Vagina (tissue), 2 donors: ENCODE results near the gene TIPARP. TPM values are rescaled to one million over a fixed set of nuclear protein-coding genes. Genes with fewer than 3 reads are reported as not detected.

Experiments
- DNase-seq, 2 donors: peaks; one replicate each; pipeline ENCODE4 v3.0.0-alpha.2; 2017; ENCODE audit errors: extremely low spot score in 2 of 2
- H3K27ac ChIP-seq: fragments of 200-600 bp; sonication (generic); one replicate; pipeline ENCODE4 v1.5.1; 2019
- H3K27me3 ChIP-seq: fragments of 200-600 bp; sonication (generic); one replicate; pipeline ENCODE4 v1.5.1; 2019
- H3K36me3 ChIP-seq, 2 donors: fragments of 200-600 bp; sonication (generic); one replicate each; pipeline ENCODE4 v1.5.1; 2017 to 2019
- H3K4me1 ChIP-seq: fragments of 200-600 bp; sonication (generic); one replicate; pipeline ENCODE4 v1.5.1; 2019
- H3K4me3 ChIP-seq, 2 donors: fragments of 200-600 bp; sonication (generic); 1 replicate in 1 of 2; 2 replicates in 1 of 2; pipeline ENCODE4 v1.5.1; 2016 to 2019
- H3K9me3 ChIP-seq: fragments of 200-600 bp; sonication (generic); one replicate; pipeline ENCODE4 v1.5.1; 2019
- CTCF ChIP-seq, 3 experiments: fragments of 450-650 bp in 2 of 3; fragments of 200-600 bp in 1 of 3; sonication (generic) in 1 of 3; IDR thresholded peaks; one replicate each; pipeline ENCODE4 v1.5.1; 2017 to 2019; ENCODE audit warnings: antibody characterized with exemption in 3 of 3, mild to moderate bottlenecking in 2 of 3, moderate library complexity in 2 of 3
- POLR2A ChIP-seq, 2 donors: fragments of 450-650 bp; IDR thresholded peaks; one replicate each; pipeline ENCODE4 v1.6.1; 2017; ENCODE audit warnings: antibody characterized with exemption in 2 of 2, mild to moderate bottlenecking in 2 of 2, moderate library complexity in 2 of 2
- POLR2AphosphoS5 ChIP-seq, 2 donors: sonication (generic); formaldehyde crosslinking; IDR thresholded peaks; one replicate each; pipeline ENCODE4 v1.9.0; 2017; ENCODE audit warnings: antibody characterized with exemption in 2 of 2, mild to moderate bottlenecking in 2 of 2, low read depth in 1 of 2; ENCODE audit not compliant: insufficient read depth in 1 of 2
- intact Hi-C: fragments of 100-400 bp; cut with DNase I; formaldehyde crosslinking; loops from one replicate; pipeline ENCODE4 v1.15.1; 2023
- total RNA-seq: library from RNA; depleted of rRNA; stranded (reverse); fragments of >200 nt; gene quantifications from one replicate; pipeline ENCODE4 v1.2.3, GENCODE V29; 2016

The TIPARP gene
- total RNA-seq, 1 donor from 2014 or later: 44.0 TPM

DNA sequence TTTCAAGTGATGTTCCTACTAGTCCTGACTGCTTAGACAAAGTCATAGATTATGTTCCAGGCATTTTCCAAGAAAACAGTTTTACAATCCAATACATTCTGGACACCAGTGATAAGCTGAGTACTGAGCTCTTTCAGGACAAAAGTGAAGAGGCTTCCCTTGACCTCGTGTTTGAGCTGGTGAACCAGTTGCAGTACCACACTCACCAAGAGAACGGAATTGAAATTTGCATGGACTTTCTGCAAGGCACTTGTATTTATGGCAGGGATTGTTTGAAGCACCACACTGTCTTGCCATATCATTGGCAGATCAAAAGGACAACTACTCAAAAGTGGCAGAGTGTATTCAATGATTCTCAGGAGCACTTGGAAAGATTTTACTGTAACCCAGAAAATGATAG lies 3.8 kb downstream of the TIPARP start:
- DNase-seq: no peak
- intact Hi-C loops: loop anchor here (5.0 to 10.0 kb wide), 2 partner anchors 147 to 449 kb away; partner anchors contain the start of gene LEKR1
- TF ChIP-seq POLR2A (IDR thresholded peaks at IDR 0.05) (no peak), POLR2AphosphoS5 (IDR thresholded peaks at IDR 0.05; ENCODE audit: insufficient read depth in 1 of 2, low read depth in 1 of 2) (no peak), CTCF (IDR thresholded peaks at IDR 0.05) (no peak)
- Histone ChIP-seq H3K4me3 (no peak overlapping the region), H3K27me3 (no peaks in the 10 kb centered on the region), H3K36me3 (peaks cover 0 to 26% of the 10 kb centered on the region in 2 donors), H3K9me3 (no peaks in the 10 kb centered on the region), H3K4me1 (peaks cover 64% of the 10 kb centered on the region), H3K27ac (no peak overlapping the region)

DNA sequence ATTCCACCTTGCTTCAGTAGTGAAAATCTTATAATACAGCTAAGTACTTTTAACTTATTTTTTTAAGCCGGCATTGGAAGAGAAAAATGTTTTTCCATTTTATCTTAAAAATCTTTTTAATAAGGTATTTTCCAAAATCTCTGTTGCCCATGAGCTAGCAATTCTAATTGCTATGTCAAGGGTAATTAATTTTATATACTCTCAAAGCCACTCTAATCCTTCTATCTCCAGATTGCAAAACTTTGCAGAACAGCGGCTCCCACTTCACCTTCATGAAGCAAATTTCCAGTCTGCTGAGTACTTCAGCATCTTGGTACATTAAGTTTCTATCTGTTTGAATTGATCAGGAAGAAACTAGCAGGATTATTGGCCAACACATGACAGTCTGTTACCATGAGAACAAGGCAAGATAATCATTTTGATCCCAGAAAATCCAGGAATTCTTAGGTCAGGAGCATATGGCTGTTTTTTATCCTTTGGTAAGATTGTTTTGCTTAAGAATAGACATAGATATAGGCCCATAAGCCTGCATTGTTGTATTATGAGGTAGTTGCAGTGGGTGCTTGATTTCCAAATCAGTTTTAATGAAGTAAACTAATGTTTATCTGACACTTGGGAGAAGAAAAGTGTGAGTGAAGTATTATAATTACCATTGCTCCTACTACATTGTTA lies 6.0 kb downstream of the TIPARP start:
- Histone ChIP-seq H3K9me3 (no peaks in the 10 kb centered on the region), H3K27ac (peak overlapping the region; percentile 15), H3K4me3 (peak overlapping the region in 1 of 2 donors; percentile 16), H3K27me3 (no peaks in the 10 kb centered on the region), H3K4me1 (peaks cover 86% of the 10 kb centered on the region), H3K36me3 (peaks cover 0 to 26% of the 10 kb centered on the region in 2 donors)
- intact Hi-C loops: no loop called here
- no peak for DNase-seq
- TF ChIP-seq POLR2AphosphoS5 (IDR thresholded peaks at IDR 0.05; ENCODE audit: insufficient read depth in 1 of 2, low read depth in 1 of 2) (no peak), POLR2A (IDR thresholded peaks at IDR 0.05) (no peak), CTCF (IDR thresholded peaks at IDR 0.05) (no peak)

DNA sequence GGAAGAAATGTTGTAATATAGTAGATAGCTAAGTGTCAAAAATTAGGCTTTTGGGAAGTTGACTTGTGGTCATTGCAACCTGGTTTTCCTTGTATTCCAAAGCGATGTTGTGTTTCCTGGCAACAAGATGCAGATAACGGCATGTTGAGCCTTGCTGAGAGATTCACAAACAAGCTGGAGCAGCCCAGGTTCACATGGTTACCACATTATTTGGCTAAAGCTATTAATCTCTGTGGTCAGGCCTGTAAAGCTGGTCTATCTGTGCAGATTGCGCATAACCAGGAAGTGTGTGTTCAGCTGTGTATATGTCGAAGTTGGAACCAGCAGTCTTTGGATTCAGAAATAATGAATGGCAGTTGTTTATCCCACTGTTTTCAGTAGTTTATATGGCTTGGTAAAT lies 6.6 kb downstream of the TIPARP start:
- Histone ChIP-seq H3K27me3 (no peaks in the 10 kb centered on the region), H3K4me3 (peak overlapping the region in 1 of 2 donors; percentile 16), H3K4me1 (peaks cover 92% of the 10 kb centered on the region), H3K36me3 (peaks cover 0 to 26% of the 10 kb centered on the region in 2 donors), H3K9me3 (no peaks in the 10 kb centered on the region), H3K27ac (peak overlapping the region; percentile 15)
- intact Hi-C loops: no loop called here
- no peak for DNase-seq
- TF ChIP-seq POLR2A (IDR thresholded peaks at IDR 0.05) (no peak), CTCF (IDR thresholded peaks at IDR 0.05) (no peak), POLR2AphosphoS5 (IDR thresholded peaks at IDR 0.05; ENCODE audit: insufficient read depth in 1 of 2, low read depth in 1 of 2) (peak; percentile 15 to 84)

DNA sequence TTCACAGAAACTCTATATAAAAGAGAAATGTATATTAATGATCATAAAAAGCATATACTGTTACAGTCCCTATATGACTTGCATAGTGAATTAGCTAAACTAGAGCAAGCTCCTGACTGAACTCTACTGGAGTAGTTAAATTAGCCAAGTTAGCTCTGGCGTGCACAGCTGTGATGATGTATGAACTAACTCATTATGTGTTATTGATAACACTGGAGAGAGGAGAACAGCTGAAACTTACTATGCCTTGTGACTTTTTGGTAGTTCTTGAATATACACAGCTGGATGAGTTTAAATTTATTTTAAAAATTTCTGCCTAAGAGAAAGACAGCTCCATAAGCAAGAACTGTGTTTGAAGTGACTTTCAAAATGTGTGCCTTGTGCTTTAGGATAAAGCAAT lies 8.1 kb downstream of the TIPARP start:
- DNase-seq: no peak
- Histone ChIP-seq H3K36me3 (peaks cover 0 to 26% of the 10 kb centered on the region in 2 donors), H3K4me1 (peaks cover 89% of the 10 kb centered on the region), H3K4me3 (no peak overlapping the region), H3K9me3 (no peaks in the 10 kb centered on the region), H3K27me3 (no peaks in the 10 kb centered on the region), H3K27ac (no peak overlapping the region)
- intact Hi-C loops: no loop called here
- TF ChIP-seq POLR2A (IDR thresholded peaks at IDR 0.05) (no peak), POLR2AphosphoS5 (IDR thresholded peaks at IDR 0.05; ENCODE audit: insufficient read depth in 1 of 2, low read depth in 1 of 2) (no peak), CTCF (IDR thresholded peaks at IDR 0.05) (no peak)

GRCh38 chr3:156682963-156683362 lies 8.6 kb downstream of the TIPARP start:
- intact Hi-C loops: no loop called here
- TF ChIP-seq POLR2A (IDR thresholded peaks at IDR 0.05) (no peak), CTCF (IDR thresholded peaks at IDR 0.05) (no peak)
- H3K9me3 ChIP-seq: no peaks in the 10 kb centered on the region
- peaks cover 89% of the 10 kb centered on the region for H3K4me1 ChIP-seq
- H3K27ac ChIP-seq: no peak overlapping the region
- H3K36me3 ChIP-seq: peaks cover 0 to 22% of the 10 kb centered on the region in 2 donors
- DNase-seq: no peak
- H3K4me3 ChIP-seq: no peak overlapping the region
- H3K27me3 ChIP-seq: no peaks in the 10 kb centered on the region
